Stimulated activated CD8-positive, alpha-beta memory T cell treated with anti-CD3 and anti-CD28 coated beads, Interleukin-15, amount 100 ng/mL, for 48 hours (primary cell): ENCODE measurements around the gene WDR35.
A peak's percentile ranks its signal among the peaks of the same experiment; 100 is the strongest.

Experiments used
- DNase-seq, 2 donors: peaks; one replicate each; pipeline ENCODE4 v3.0.0-alpha.2; 2020; ENCODE audit warnings: low read depth in 2 of 2

The WDR35 gene

GRCh38 chr2:19989667-19990415 lies at the start of gene WDR35:
Gene WDR35, minus strand, starts transcription at chr2:19990105. Its CDS starts 90 bp downstream, at chr2:19990015.
- peak; percentile 89 to 91 for DNase-seq

DNA sequence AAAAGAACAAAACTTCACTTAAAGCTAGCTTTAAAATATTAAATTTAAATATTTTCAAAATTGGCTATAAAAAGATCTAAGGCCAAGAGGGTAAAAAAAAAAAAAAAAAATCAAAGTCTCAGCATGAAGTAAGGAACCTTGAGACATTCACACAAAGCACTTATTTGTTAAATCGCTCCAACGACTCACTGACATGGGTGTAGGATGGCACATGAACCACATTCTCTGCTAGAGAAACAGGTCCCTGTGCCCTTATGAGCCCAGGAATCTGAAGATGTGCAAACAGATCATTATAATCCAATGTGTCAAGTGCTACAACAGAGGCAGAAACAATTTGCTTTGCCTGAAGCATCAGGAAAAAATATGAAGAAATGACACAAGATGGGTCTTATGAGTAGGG lies 47.8 kb upstream of the WDR35 start:
- DNase-seq, result no peak

DNA sequence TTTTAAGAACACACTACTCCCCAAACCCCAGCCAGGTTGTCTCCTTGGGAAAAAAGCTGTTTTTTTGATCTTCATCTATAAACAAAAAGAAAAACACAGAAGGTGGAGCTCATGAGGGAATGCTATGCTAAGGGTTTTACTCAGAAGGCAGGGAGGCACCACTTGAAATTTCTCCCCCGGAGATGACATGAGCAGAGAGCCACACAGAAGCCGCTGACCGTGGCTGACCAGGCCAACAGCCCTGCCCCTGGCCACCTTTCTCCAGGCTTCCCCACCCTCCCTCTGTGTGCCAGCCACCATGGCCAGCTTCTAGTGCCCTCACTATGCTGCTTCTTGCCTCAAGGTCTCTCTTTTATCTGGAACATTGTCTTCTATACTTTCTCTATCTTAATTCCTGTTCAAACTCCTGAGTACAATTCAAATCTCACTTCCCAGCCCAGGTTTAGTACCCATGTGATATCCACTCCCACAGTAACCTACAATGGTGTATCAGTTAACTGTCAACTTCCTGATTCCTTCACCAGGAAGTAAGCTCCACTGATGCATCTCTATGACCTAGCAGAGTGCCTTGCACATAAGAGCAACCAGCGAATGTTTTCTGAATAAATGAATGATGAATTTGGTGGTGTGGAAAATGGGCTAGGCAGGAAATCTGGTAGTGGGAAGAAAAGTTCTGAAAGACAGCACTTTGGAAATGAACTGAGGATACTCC lies 46.2 kb upstream of the WDR35 start:
- no peak for DNase-seq

- DNase-seq, result no peak
Measured at GRCh38 chr2:20034821-20035220, 44.9 kb upstream of the WDR35 start.

- no peak for DNase-seq
Measured at GRCh38 chr2:20034218-20034617, 44.3 kb upstream of the WDR35 start.

GRCh38 chr2:20033322-20033721 lies 43.4 kb upstream of the WDR35 start:
- no peak for DNase-seq

GRCh38 chr2:20030224-20030623 lies 40.3 kb upstream of the WDR35 start:
- DNase-seq, result no peak

- no peak for DNase-seq
Measured at GRCh38 chr2:20027705-20028434, 38.0 kb upstream of the WDR35 start.

DNA sequence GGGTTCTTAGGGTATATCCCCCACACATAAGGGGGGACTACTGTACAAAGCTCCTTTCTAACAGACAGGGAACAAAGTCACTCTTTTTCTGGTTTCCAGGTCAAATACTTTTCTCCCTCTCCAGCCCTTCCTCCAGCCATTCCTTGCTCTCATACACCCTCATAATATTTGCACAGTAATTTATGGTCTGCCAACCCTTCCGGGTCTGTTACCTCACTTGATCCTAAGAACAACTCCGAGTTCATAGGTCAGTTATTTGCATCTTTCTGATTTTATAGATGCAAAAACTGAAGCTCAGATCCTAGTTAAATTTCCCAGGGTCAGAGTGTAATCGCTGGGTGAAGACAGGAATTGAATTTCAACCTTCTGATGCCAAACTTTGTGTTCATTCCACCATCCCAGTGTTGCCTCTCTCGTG lies 37.4 kb upstream of the WDR35 start:
- no peak for DNase-seq

GRCh38 chr2:20025065-20025786 lies 35.3 kb upstream of the WDR35 start:
- no peak for DNase-seq

- DNase-seq, result no peak
Measured at GRCh38 chr2:20023688-20024087, 33.8 kb upstream of the WDR35 start.

DNA sequence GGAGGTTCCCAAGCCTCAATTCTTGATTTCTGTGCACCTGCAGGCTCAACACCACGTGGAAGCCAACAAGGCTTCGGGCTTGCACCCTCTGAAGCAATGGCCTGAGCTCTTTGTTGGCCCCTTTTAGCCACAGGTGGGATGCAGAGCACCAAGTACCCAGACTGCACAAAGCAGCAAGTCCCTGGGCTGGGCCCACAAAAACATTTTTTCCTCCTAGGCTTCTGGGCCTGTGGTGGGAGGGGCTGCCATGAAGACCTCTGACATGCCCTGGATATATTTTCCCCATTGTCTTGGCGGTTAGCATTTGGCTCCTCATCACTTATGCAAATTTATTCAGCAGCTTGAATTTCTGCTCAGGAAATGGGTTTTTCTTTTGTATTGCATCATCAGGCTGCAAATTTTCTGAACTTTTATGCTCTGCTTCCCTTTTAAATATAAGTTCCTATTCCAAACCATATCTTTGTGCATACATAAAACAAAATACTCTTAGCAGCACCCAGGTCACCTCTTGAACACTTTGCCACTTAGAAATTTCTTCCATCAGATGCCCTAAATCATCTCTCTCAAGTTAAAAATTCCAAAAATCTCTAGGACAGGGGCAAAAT lies 31.6 kb upstream of the WDR35 start:
- DNase-seq, result no peak

- DNase-seq, result no peak
Measured at GRCh38 chr2:20019747-20020146, 29.8 kb upstream of the WDR35 start.

DNA sequence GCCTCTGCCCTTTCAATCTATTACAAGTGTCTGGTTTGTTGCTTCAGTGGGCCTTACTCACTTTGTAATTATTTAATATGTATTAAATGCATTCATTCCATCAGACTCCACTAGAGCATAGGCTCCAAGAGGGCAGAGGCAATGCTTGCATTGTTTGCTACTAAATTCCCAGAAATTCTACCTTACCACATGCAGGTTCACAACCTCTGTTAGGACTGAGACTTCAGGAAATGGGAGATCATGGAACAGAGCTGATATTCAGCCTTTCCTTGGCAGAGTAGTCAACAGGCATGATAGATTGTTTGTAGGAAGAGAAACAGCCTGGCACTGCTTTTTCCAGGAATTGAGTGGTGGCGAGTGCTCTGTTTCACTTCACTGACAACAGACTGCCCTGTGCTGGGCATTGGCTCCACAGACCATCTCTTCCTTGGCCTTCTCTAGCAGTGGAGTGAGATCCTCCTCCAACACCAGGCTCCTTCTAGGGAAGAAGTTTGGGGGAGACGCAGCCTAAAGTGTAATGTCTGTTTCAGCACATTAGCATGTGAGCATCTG lies 28.8 kb upstream of the WDR35 start:
- DNase-seq, result no peak

DNA sequence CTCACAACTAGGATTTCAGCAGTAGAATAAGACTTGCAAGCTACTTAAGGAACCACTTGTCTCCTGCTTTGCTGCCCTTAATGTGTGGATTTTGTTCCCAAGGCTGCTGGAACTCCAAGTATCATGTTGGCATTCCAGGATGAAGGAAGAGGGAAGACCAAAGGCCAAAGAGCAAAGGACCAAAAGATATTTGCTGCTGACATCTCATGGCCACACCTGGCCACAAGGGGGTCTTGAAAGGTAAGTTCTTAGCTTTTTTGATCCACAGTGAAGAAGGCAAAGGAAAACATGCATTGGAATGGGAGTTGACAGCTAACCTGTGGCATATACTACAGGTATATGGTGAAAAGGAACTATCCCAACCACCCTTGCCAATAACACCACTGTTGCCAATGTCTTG lies 26.4 kb upstream of the WDR35 start:
- no peak for DNase-seq

DNA sequence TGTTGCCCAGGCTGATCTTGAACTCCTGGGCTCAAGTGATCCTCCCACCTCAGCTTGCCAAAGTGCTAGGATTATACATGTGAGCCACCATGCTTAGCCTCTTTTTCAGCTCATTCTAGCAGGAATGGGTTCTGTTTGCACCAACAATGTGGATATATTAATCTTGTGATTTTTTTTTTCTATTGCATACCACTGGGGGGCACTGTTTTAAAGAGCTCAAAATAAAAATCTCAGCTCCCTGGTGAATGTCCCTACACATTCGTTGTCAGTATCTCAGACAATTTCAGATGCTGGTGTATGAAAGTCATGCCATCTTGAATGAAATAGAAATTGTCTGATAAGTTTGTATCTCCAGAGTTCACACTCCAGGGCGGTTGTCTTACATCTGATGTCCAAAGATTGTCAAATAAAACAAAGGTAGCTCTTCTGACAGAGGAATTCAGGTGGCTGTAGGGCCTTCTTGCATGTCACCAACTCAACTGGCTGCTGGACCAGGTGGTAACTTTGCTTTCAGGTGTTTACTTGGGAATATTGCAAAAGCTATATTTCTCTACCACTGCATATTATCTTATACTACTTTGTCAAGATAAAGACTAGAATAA lies 25.7 kb upstream of the WDR35 start:
- no peak for DNase-seq

DNA sequence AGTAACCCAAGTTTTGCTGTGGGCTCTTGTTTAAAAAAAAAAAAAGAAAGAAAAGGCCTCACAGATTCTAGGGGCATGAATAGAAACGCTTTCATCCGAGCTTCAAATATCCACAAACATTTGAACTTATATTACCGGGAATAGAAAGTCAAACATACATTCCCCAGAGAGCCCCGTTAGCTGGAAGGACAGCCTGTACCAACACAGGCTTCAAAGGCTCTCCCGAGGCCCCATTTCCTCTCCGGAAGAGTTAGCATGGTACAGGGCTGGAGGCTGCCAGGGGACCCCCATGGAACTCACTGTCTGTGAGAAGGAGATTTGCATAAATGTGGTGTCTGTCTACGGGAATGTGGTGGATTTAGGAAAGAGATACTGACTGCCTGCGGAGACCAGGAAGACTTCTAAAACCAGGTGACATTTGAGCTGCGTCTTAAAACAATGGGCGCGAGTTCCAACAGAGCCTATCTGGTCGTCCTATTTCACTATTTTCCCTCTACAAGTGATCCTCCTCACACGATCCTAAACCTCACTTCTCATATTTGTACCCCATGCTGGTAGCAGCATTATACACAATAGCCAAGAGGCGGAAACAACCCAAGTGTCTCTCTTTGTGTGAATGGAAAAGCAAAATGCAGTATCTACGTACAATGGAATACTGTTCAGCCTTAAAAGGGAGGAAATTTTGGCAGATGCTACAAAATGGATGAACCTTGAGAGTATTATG lies 23.4 kb upstream of the WDR35 start:
- no peak for DNase-seq

GRCh38 chr2:20012282-20013125 lies 22.6 kb upstream of the WDR35 start, which contains the start of gene MATN3:
Gene MATN3, minus strand, starts transcription at chr2:20012668. Its CDS starts 37 bp downstream, at chr2:20012631.
- peak in 1 of 2 donors; percentile 7 for DNase-seq

GRCh38 chr2:20012032-20012281 lies 22.1 kb upstream of the WDR35 start:
- DNase-seq, result no peak
